CD4-positive, alpha-beta T cell treated with Interleukin-6 for 4 hours (primary cell): Measurements from ENCODE around the gene OPA1.
A peak's percentile ranks its signal among the peaks of the same experiment; 100 is the strongest.

Experiments used
- DNase-seq: peaks from one replicate; pipeline ENCODE4 v3.0.0-alpha.2; 2020; ENCODE audit warnings: mixed read lengths

OPA1 gene, protein sequence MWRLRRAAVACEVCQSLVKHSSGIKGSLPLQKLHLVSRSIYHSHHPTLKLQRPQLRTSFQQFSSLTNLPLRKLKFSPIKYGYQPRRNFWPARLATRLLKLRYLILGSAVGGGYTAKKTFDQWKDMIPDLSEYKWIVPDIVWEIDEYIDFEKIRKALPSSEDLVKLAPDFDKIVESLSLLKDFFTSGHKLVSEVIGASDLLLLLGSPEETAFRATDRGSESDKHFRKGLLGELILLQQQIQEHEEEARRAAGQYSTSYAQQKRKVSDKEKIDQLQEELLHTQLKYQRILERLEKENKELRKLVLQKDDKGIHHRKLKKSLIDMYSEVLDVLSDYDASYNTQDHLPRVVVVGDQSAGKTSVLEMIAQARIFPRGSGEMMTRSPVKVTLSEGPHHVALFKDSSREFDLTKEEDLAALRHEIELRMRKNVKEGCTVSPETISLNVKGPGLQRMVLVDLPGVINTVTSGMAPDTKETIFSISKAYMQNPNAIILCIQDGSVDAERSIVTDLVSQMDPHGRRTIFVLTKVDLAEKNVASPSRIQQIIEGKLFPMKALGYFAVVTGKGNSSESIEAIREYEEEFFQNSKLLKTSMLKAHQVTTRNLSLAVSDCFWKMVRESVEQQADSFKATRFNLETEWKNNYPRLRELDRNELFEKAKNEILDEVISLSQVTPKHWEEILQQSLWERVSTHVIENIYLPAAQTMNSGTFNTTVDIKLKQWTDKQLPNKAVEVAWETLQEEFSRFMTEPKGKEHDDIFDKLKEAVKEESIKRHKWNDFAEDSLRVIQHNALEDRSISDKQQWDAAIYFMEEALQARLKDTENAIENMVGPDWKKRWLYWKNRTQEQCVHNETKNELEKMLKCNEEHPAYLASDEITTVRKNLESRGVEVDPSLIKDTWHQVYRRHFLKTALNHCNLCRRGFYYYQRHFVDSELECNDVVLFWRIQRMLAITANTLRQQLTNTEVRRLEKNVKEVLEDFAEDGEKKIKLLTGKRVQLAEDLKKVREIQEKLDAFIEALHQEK

DNA sequence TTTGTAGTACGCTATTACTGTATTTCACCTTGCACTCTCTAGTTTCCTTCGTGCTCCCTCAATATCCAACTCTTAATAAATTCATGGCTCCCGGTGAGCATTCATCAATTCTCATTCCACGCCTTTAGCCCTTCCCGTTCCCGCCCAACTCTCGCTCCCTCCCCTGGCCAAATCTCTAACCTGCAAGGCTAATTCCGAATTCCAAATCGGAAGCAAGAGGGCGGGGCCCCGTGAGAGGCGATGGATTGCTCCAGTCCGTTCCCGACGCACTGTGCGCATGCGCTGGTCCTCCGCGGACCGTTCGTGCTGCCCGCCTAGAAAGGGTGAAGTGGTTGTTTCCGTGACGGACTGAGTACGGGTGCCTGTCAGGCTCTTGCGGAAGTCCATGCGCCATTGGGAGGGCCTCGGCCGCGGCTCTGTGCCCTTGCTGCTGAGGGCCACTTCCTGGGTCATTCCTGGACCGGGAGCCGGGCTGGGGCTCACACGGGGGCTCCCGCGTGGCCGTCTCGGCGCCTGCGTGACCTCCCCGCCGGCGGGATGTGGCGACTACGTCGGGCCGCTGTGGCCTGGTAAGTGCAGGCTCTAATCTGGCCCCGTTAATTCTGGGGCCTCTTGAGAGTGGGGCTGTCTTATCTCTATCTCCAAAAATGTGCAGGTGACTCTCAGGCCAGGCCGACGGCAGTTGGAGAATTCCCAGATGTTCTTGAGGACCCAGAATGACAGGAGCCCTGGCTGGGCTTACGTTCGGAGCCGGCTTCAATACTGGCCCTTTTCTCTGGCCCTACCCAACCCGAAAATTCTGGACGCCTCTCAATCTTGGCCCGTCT is at the start of gene OPA1:
Gene OPA1 (plus strand): TSS at position 368 of the 827 bp plus-strand sequence. CDS start 170 bp downstream, at position 538.
- peak; percentile 90 for DNase-seq

DNA sequence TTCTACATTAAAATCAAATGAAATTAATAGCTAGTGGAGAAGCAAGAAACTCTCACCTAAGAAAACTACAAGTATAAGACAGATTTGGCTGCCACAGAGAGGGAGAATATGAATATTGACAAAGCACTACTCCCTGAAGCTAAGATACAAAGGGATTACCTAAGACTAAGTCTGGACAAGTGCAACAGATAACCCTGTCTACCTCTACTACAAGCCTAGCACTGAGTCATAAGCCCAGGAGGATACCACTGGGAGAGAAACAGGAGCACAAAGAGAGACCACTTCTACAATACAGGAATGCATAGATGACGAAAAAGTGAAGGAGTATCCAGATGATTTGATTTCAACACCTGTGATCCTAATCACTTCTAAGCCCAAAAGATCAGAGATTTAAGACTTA is 48.7 kb upstream of the OPA1 start:
- DNase-seq, result no peak

DNA sequence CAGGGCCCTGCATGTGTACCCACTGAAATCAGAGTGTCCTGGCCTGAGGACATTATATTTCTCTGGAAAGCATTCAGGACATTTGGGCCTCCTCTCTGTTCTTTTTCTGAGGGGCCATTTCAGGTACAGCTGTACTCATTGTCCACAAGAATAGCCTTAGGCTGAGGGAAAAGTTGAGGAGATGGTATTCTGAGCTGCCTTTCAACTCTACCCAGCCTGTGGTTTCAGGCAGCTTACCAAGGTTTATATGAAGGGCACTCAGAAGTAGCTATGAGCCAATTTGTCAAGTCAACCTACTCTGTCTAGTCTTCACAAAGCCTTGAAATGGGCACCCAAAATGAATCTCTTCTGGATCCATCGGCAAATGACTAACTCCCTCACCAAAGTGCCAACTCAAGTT is 47.7 kb upstream of the OPA1 start:
- no peak for DNase-seq

DNA sequence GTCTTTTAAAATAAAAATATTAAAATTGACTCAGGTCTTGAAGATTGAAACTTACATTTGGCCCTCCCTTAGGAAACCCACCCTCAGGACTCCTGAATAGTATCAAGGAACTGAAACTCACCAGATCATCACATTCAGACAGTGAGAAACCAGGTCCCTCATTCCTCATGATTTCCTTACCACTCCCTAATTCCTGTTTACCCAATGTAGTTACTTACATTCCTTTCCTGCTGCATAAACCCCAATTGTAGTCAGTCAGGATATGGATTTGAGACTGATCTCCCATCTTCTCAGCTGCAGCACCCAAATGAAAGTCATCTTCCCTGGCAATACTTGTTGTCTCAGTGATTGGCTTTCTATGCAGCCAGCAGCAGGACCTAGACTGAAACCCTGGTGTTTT is 46.9 kb upstream of the OPA1 start:
- no peak for DNase-seq

DNA sequence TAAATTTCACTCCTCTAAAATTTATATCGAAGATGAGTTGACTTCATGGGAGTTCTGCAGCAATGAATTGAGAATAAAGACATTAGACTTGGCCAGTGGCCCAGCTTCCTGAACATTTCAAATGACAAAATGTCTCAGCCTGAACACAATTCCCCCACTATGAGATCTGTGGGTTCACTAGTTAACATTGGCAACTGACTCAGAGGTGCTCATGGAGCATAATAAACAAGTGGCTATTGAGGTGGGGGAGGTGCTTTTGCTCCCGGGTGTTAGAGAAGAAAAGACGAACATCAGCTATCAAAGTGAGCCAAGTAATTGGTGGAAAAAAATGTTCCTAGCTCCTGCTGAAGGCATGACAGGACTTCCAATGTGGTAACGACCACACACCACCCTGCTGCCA is 44.6 kb upstream of the OPA1 start:
- no peak for DNase-seq

DNA sequence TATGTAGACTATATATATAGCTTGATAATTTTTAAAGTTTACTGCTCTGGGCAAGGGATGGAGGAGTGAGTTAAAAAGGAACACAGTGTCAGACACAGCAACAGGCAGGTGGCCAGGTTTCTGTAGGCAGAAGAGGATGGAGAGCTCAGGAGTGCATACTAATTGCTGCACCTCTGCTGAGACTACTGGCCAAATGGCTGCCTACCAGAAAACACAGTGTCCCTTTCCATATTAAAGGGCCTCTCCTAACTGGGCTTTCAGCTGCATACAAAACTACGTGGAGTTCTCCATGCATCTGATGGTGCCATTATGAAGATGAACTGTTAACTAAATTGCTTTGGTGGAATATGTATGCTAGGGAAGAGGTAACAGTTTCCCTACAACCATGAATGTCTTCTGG is 40.1 kb upstream of the OPA1 start:
- no peak for DNase-seq

DNA sequence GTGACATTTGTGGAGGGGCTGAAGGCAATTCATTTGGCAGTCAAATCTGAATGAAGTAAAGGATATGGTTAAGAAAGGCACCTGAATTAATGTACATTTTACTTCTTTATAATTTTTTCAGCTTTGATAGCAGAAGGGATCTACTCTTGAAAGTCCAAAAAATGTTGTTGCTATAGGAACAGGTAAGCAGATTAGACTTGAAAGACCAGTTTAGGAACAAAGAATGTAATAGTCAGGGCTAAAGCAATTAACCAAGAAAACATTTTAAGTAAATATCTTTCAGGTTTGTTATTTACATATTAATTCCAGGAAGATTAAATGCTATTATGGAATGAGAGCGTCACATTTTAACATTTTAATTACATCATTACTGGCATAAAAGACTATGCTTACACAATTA is 39.4 kb upstream of the OPA1 start:
- DNase-seq, result no peak

DNA sequence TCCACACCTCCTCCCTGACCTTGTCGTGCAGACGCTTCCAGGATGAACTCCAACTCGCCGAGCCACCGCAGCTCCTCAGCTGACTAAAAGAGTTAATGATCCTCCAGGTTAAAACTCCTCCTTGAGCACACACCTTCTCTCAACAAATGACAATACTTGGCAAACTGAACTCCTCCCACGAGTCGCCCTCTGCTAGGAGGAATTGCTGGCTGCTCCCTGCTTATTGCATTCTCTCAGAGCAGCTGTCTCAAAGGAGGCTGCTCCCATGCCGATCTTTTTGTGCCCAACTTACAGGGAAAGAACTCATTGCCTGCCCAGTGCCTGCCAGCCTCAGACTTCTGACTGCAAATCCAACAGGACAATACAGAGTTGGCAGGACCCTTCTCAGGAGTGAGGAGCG is 38.2 kb upstream of the OPA1 start, which contains the start of gene ATP13A4:
Gene ATP13A4 (minus strand): TSS at position 85 of the 400 bp plus-strand sequence. CDS start 96 bp downstream, outside the sequence.
- no peak for DNase-seq

DNA sequence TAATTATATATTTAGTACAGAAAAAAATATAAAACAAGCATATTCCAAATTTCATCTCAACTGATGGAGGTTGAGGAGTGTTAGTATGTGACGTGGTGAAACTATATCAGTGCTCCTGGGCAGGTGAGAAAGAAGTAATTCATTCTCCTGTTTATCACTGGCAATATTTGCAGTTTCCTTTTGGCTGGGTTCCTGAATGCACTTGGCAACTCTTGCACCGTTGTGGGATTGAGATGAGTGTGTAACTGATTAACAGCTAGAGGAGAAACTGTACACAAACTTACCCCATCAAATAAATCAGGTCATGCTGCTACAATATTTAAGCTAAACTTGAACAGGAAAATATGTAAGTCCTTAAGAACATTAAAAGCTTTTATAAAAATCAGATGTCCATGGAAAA is 36.2 kb upstream of the OPA1 start:
- DNase-seq, result no peak

DNA sequence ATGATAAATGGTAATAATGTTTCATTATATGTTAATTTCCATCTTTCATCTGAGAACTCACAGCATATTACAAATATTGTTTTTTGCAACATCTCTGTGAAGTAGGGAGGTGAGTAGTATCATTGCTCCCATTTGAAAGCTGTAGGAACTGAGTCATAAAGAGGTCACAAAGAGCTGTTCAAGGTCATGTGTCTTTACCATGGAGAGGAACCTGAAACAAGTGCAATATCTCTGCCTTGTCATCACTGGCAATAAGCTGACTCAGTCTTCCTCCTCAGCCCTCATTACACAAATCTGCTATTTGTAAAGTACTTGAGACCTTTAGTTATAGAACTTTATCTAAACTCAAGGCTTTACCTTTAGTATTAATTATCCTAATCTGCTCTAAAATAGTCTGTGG is 33.9 kb upstream of the OPA1 start:
- no peak for DNase-seq

DNA sequence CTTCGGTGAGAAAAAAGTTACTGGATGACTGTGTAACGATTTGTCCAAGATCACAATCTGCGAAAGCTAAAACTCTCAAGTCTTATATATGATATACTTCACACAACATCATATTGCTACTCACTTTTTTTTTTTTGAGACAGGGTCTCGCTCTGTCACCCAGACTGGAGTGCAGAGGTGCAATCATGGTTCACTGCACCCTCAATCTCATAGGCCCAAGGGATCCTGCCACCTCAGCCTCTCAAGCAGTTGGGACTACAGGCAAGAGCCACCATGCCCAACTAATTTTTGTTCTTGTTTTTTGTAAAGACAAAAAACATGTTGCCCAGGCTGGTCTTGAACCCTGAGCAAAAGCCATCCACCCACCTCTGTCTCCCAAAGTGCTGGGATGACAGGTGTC is 32.9 kb upstream of the OPA1 start:
- no peak for DNase-seq

DNA sequence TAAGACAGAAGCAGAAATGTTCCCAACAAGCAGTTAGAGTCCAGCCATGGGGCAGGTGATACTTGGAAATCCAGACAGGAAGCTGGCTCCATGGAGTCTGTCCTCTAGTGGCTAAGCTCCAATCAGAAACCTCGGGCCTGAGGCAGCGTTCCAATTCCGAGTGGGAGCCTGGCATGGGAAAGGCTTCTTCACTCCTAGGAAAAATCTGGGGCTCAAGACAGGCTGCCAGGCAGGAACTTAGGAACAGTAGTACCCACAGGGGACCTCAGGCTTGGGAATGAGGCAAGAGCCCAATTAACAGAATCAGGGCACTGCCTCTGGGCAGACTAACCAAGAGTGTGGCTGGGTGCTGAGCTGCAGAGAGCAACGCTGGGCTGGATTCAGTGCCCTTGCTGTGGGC is 32.1 kb upstream of the OPA1 start:
- no peak for DNase-seq

DNA sequence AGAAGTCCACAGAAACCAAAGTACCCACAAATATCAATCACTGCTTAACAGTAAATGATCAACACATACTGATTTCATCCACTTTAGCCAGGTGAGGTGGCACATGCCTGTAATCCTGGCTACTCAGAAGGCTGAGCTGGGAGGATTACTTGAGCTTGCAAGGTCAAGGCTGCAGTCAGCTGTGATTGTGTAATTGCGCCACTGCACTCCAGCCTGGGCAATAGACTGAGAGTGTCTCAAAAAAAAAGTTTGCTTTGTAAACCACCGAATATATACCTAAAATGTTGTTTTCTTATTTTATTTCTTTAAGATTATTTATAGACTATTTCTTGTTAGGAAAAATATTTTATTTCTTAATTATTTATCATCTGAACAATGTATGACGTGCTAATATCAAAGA is 29.6 kb upstream of the OPA1 start:
- DNase-seq, result no peak

DNA sequence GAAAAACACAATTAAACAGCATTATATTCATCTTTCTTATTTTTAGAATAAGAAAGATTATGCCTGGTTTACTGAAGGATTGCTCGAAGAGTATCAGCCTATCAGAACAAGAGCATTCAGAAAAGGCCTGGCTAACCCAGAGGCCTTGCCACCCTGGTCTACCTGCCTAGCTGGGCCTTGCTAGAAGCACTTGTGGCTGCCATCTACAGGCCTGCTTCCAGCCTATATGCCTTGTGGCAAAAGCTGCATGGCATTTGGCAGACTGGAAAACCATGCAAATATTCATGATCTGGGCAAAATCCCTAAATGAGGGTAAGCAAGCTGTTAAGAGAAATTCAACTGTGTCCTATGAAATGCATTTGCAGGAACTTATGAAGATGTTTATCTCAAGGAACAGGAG is 29.0 kb upstream of the OPA1 start:
- DNase-seq, result no peak

DNA sequence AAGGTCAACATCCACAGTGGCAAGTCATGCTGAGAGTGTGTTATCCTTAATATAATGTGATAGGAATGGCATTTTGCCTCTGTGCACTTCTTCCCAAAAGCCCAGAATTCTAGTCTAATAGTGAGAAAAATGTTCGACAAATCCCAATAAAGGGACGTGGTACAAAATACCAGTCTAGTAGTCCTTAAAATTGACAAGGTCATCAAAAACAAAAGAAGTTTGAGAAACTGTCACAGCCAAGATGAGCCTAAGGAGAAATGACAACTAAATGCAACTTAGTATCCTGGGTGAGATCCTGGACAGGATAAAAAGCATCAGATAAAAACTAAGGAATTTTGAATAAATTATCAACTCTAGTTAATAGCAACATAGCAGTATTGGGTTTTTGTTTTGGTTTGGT is 23.9 kb upstream of the OPA1 start:
- DNase-seq, result no peak

DNA sequence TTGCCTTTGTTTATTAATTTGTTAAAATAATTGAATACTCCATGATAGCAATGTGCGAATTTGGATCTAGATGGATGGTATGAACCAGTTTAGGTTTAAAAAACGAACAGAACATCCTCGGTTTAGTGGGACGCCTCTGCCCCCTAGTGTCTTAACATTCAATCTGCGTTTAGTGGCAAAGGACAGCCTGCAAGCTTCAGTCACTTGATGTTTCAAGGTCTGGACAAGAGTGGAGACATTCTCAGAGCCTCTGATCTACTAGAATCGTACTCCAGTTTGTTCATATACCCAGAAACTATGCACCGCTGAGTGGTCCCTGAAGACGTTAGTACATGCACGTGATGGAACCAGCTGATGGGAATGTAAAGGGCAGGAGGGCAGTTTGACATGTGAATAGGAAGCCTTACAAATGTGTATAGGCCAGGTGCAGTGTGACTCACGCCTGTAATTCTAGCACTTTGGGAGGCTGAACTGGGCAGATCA is 20.5 kb upstream of the OPA1 start:
- DNase-seq, result peak; percentile 51

DNA sequence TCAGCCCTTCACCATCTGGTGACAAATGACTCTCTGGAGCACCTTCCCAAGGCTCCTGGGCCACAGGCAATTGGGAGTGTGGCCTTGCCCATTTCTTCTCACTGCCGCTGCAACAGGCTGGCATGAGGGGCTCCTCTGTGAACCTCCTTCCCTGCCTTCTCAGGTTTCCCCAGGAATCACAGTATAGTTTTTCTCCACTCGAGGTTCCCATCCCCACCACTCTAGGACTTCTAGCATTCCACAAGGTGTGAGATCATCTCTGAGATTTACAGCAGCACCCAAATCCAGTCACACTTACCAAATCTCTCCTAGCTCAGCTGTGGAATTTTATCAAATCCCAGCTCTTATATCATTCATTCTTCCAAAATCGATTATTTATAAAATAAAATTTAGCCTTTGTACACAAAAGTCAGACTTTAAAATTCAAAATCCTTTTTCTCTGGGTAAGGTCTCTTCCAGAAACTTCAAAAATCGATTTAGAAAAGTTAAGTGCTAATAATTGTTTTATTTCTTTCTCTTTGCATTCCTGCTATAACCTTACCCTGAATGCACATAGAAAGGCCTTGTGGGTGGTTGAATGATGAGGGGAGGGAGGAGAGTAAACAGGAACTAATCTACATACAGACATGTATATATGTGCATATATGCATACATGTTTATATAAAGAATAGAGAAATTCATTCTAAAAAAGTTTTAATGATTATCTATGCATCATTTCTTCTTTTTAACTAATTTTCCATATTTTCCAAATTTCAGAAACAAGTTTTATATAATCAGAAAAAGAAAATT is 19.4 kb upstream of the OPA1 start:
- DNase-seq, result no peak

DNA sequence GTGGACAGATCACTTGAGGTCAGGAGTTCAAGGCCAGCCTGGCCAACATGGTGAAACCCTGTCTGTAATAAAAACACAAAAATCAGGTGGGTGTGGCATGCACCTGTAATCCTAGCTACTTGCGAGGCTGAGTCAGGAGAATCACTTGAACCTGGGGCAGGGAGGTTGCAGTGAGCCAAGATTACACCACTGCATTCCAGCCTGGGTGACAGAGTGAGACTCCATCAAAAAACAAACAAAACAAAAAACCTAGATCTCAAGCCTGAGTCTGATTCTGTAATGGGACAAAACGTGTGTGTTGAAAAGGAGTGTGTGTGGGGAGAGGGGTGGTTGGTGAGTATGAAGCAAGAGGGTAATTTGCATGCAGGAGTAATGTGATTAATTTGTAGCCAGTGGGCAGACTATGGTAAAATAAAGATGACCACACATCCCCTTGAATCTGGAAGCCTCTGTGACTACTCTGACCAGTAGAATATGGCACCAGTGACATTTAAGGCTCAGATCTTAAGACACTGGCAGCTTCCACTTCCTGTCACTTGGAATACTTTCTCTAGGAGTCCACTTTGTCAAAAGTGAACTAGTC is 18.4 kb upstream of the OPA1 start:
- no peak for DNase-seq

DNA sequence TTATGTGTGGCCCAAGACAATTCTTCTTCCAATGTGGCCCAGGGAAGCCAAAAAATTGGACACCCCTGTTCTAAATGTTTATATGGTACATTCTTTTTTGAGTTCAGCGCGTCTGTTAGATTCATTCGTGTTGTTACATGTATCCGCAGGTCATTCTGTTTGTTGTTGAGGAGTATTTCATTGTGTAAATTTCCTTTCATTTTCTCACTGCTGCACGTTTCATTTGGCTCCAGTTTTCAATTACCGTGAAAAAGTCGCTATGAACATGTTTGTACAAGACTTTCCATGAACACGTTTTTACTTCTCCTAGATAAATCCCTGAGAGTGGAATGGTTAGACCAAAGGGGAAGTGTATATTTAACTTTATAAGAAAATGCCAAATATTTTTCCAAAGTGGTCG is 7.5 kb upstream of the OPA1 start:
- no peak for DNase-seq

DNA sequence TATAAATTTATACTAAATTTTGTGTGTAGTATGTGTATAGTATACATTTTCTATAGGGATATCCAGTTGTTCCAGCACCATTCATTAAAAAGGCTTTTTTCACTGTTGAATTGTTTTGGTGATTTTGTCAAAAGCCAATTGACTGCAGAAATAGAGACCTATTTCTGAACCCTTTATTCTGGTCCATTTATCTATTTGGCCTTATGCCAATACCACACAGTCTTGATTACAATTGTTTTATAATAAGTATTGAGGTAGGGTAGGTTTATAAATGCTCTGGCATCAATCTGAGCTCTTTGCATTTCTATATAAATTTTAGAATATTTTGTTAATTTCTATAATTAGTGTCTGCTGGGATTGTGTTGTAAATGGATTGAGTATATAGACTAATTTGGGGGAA is 6.5 kb upstream of the OPA1 start:
- DNase-seq, result no peak

DNA sequence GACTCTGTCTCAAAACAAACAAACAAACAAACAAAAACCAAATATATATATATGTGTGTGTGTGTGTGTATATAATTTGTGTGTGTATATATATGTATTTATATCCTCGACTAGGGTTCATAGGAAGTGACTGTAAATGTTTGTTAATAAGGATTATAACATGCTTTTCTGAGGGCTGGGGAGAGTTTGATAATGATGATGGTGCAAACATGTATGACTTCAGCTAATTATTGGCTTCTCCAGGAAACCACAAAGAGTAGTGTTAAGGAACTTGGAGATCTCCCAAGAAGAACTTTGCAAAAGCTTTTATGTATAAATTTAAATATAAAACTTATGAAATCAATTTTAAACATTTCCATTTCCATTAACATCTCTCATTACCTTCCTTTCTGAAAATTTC is 3.9 kb upstream of the OPA1 start:
- no peak for DNase-seq
